ENCODE measurements around the gene MYOM3. TPM values are rescaled to one million over a fixed set of nuclear protein-coding genes. Genes with fewer than 3 reads are reported as not detected.
A peak's percentile ranks its signal among the peaks of the same experiment; 100 is the strongest.

MYOM3 gene
- 0.39 and 1.1 TPM in 2 replicates for total RNA-seq (2014; rRNA removed; shearing (Covaris generic))

DNA sequence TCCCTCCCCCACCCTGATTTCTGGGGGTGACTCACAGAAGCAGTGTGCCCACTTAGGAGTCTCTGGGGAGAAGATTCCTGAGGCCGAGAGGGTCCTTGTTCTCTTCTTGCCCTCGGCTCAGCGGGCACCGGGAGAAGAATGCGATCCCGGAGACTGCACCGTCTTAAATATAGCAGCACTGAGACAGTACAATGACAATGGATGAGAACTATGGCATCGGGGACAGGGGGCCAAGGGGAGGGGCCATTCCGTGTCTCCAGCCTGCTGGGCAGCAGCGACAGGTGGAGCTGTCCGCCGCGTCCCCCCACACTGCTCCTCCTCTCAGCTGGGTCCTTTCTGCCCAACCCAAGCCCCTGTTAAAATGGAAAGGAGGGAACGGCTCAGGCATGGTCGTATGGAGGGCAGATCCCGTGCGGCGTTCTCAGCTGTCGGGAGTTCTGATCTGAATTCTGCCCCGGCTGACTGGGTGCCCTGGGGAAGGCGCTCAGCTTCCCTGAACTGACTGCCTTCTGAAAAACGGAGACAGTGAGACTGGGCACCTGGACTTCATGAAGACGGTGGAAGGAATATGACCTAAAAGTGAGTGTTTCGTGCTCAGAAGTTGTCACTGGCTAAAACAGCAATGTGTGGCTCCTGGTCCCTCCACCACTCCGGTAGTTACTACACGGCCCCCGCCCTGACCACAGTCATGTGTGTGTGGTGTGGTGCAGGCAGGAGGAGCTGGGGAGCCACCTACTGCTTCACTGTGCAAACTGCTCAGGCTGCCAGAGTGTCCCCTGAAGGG, at the start of gene MYOM3:
TSS of gene MYOM3 (minus strand) at position 140 of the 784 bp plus-strand sequence. CDS start 3,499 bp downstream, outside the sequence.
- DNase-seq (ENCODE audit: low read depth), result peak; percentile 84

GRCh38 chr1:24161270-24161669, 49.3 kb upstream of the MYOM3 start:
- DNase-seq (ENCODE audit: low read depth), result no peak

GRCh38 chr1:24159366-24159765, 47.4 kb upstream of the MYOM3 start:
- no peak for DNase-seq (ENCODE audit: low read depth)

DNA sequence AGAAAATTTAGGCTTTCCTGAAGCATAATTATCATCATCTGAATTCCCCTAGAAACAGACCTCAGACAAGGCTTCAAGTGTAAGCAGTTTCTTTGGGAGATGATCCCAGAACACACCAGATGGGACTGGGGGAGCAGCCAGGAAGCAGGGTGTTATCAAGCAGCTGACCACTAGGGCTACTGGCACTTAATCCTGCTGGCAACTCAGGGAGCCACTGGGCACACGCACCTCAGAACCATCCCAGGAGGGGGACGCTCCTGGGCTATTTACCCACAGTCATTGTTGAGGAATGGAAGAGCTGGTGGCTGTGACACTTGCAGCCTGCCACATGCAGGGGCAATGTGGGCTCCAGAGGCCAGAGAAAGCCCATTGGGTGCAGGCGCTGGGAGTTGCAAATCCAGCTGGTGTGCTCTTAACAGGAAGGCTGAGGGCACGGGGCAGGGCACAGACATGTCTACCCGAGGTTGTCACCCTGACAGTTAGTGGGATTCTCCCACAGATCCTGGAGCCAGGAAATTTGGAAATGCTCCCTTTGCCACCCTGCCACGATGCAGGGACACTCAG, 46.1 kb upstream of the MYOM3 start:
- peak; percentile 27 for DNase-seq (ENCODE audit: low read depth)

DNA sequence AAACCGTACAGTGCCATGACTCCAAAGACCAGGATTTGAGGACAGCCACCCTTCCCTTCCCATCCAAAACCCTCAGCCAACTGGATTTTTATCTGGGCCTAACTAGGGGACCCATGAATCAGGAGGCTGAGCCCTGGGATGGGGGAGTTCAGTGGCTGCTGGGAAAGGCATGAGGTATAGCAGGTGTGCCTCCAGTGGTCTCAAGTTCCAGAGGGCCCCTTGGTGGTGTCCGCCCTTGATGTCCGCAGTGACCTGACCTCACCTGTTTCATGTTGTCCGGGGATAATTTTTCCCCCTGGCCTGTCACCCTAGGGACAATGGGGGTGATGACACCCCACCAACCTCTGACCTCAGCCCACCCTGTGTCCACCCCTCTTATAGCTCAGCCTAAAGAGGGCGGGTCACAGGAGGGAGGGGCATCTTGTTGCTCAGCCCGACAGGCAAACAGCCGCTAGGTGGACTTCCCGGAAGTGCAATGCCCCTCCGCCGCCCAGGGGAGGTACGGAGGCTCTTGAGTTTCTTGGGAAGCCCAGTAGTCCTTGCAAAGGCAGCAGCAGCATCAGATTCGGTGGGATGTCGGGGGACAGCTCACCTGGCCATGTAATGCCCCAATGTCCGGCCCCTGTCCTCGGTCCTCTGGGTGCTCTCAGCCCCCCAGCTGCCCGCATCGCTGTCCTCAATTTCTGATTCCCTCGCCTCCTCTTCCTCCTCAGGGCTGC, 44.8 kb upstream of the MYOM3 start:
- no peak for DNase-seq (ENCODE audit: low read depth)

DNA sequence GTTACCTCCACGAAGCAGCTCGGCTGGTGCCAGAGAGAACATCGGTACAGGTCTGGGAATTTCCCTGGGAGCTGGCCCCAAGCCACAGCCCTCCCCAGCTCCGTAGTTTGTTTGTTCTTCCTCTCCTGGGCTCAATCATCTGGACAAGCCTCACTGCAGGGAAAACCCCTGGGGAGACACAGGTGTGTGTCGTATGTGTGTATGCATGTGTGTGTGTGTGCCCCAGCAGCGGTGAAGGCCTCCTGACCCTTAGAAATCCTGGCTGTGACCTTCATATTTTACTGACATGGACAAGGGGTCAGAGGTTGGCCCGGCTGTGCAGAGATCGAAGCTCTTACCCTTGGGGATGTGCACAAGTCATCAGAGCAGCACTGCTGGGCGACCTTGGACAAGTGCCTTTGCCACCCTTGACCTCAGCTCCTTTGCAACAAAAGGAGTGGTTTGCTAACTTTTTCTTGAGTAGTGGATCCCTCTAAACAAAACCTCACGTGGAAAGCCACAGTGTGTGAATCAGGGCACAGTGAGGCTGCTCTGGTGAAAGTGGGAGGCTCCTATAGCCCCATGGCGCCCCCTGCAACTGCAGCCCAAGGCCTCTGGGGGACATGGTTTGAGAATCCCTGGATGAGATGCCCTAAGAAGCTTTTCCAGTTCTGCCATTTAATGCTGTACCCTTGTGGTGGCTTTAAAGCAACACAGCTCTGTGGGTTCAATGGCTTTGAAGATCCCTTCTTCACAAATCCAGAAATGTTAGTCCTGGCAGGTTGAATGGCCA, 43.3 kb upstream of the MYOM3 start:
- DNase-seq (ENCODE audit: low read depth), result peak; percentile 63

DNA sequence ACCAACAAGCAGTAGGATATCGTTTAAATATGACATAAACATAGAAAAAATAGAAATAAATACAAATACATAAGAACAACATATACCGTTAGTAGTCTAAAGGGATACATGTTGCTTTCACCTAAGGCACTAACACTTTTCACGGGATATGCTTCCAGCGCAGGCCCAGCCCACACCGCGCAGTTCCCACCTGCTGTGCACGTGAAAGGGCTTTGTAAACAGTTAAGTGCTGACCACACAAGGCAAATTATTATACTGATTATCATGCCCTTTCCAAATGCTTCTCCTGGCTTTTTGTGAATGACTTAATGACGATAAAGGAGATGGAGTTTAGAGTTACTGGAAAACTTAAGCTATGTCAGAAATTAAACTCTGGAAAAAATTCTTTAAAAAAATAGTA, 42.3 kb upstream of the MYOM3 start:
- no peak for DNase-seq (ENCODE audit: low read depth)

GRCh38 chr1:24152631-24153494, 40.9 kb upstream of the MYOM3 start:
- DNase-seq (ENCODE audit: low read depth), result no peak

GRCh38 chr1:24151175-24151533, 39.2 kb upstream of the MYOM3 start:
- DNase-seq (ENCODE audit: low read depth), result no peak

- DNase-seq (ENCODE audit: low read depth), result peak; percentile 92
These were observed 38.6 kb upstream of the MYOM3 start for GRCh38 chr1:24150234-24151174.

DNA sequence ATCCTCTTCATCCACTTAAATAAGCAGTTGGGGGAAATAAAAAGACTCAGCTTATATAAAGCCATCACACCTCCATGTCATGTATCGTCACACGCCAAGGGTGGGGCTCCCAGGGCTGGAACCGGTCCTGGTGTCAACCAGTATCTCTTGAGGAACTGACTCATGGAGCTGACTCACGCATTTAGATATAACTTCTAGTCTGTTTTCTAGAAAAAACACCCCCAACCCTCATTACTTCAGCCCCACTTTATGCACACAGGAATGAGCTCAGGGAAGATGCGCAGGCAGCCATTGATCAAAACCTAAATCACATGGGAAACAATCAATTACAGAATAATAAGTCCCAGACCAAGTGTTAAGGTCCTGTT, 37.9 kb upstream of the MYOM3 start:
- peak; percentile 91 for DNase-seq (ENCODE audit: low read depth)

DNA sequence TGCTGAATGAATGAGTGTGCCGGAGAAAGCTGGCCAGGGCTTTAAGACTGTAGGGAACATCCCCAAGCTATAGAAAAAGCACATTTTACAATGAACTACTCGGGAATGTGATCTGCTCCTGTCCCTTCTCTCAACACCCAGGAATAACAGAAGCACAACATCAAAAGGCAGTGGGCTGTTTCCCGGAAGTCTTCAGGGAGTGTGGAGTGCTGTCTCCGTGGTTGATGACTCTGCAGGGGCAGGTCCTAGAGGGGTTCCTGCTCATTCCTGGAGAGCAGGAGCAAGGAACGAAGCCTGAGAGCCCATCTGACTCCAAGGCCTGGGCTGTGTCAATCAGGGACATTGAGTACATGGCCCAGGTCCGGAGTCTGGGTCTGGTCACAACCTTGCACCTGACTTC, 35.9 kb upstream of the MYOM3 start:
- no peak for DNase-seq (ENCODE audit: low read depth)

DNA sequence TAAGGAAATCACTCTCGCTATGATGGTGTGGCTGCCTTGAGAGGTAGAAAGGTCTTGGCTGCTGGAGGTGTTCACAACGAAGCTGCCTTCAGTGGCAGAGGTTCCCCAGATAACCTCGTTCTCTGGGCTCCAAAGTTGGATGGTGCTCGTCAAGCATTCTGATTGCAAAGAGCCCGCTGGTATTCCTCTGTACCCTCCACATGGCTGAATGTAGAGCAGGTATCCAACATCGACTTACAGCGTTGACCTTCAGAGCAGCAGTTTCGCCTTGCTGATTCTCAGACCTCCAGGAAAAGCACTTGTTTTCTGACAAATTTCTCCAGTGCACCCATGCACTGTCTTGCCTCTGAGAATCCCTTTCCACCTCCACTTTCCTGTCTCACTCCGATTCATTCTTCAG, 35.3 kb upstream of the MYOM3 start:
- DNase-seq (ENCODE audit: low read depth), result no peak

GRCh38 chr1:24142546-24143534, 30.9 kb upstream of the MYOM3 start, which contains the start of gene IL22RA1:
TSS of gene IL22RA1 (minus strand) at chr1:24143140. CDS start at chr1:24143082, 58 bp downstream.
- no peak for DNase-seq (ENCODE audit: low read depth)

DNA sequence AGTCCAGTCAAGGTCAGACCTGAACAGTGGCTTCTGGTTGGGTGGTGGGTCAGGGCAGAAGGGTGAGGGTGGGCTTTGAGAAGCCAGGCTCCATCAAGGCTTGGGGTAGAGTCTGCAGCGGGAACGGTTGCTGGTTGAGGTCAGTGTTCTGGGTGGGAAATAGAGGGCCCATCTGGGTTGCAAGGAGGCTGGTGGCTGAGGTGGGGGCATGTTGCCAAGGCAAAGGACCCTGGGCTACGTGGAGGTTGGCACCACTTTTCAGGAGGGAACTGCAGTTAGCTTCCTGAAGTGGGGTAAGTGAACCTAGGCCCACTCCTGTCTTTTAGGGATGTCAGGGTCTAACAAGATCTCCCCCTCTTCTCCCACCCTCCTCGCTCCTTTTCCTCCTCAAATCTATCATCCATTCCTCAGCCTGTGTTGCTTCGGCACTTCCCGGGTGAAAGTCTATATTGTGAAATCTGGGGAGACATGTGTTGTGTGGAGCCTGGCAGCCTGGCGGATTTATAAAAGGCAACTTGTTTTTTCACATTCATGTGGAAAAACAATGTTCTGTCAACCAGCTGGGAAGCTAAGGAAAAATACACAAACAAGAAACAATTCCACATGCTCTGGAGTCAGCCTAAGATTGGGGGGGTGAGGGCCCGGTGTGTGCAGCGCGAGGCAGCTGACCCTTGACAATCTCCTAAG, 29.5 kb upstream of the MYOM3 start:
- DNase-seq (ENCODE audit: low read depth), result no peak

GRCh38 chr1:24140741-24141181, 28.8 kb upstream of the MYOM3 start:
- no peak for DNase-seq (ENCODE audit: low read depth)

- DNase-seq (ENCODE audit: low read depth), result no peak
These were observed 28.0 kb upstream of the MYOM3 start for GRCh38 chr1:24139841-24140425.

DNA sequence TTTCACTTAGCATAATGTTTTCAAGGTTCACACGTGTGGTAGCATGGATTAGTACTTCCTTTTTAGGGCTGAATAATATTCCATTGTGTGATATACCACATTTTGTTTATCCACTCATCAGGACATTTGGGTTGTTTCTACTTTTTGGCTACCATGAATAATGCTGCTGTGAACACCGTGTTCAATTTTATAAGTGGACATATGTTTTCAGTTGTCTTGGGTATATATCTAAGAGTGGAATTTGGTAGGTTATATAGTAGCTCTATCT, 27.2 kb upstream of the MYOM3 start:
- no peak for DNase-seq (ENCODE audit: low read depth)

Data from Daoy (cell line).